Nephron (organoid): ENCODE measurements around the gene GFPT1.
"Not testable (repeated sequence)": the region's sequence is repeated elsewhere in the genome, so short reads cannot be mapped to it uniquely, and the experiment has no call there.

Source experiments
- H3K27ac Mint-ChIP-seq, 3 experiments: 2 replicates each; pipeline ENCODE4 v1.8.0; 2020; ENCODE audit warnings: mixed read lengths in 3 of 3, mild to moderate bottlenecking in 2 of 3, moderate library complexity in 1 of 3
- H3K27me3 Mint-ChIP-seq: 2 replicates; pipeline ENCODE4 v1.8.0; 2021; ENCODE audit warnings: low read depth, mild to moderate bottlenecking, moderate library complexity, mixed read lengths
- H3K36me3 Mint-ChIP-seq: 2 replicates; pipeline ENCODE4 v1.8.0; 2020; ENCODE audit warnings: low read depth, mixed read lengths
- H3K4me1 Mint-ChIP-seq: 2 replicates; pipeline ENCODE4 v1.8.0; 2020; ENCODE audit warnings: mixed read lengths
- H3K4me3 Mint-ChIP-seq, 3 experiments: 2 replicates each; pipeline ENCODE4 v1.8.0; 2020; ENCODE audit warnings: mild to moderate bottlenecking in 3 of 3, mixed read lengths in 3 of 3, moderate library complexity in 2 of 3
- H3K9me3 Mint-ChIP-seq: 2 replicates; pipeline ENCODE4 v1.8.0; 2020; ENCODE audit warnings: mixed read lengths
- CTCF ChIP-seq, 3 experiments: fragments of 200-600 bp; sonication (generic); IDR thresholded peaks; one replicate each; pipeline ENCODE4 v1.5.0; 2021; ENCODE audit warnings: antibody characterized with exemption in 3 of 3; ENCODE audit not compliant: unreplicated experiment in 3 of 3

The GFPT1 gene

GRCh38 chr2:69424419-69424818 lies 37.4 kb upstream of the GFPT1 start:
- no peak overlapping the region for H3K4me3 Mint-ChIP-seq
- no peak for TF ChIP-seq CTCF (IDR thresholded peaks at IDR 0.05; ENCODE audit: unreplicated experiment in 3 of 3)
- H3K4me1 Mint-ChIP-seq = no peaks in the 10 kb centered on the region
- no peaks in the 10 kb centered on the region for H3K27me3 Mint-ChIP-seq
- no peak overlapping the region for H3K27ac Mint-ChIP-seq
- no peaks in the 10 kb centered on the region for H3K9me3 Mint-ChIP-seq
- peaks cover 43% of the 10 kb centered on the region for H3K36me3 Mint-ChIP-seq

GRCh38 chr2:69422198-69422597 lies 35.2 kb upstream of the GFPT1 start:
- Mint-ChIP-seq H3K27ac (no peak overlapping the region), H3K9me3 (no peaks in the 10 kb centered on the region), H3K27me3 (no peaks in the 10 kb centered on the region), H3K4me1 (no peaks in the 10 kb centered on the region), H3K36me3 (peaks cover 49% of the 10 kb centered on the region), H3K4me3 (no peak overlapping the region)
- no peak for TF ChIP-seq CTCF (IDR thresholded peaks at IDR 0.05; ENCODE audit: unreplicated experiment in 3 of 3)

- not testable (repeated sequence) for H3K4me3 Mint-ChIP-seq, H3K27ac Mint-ChIP-seq, H3K27me3 Mint-ChIP-seq, H3K9me3 Mint-ChIP-seq, H3K4me1 Mint-ChIP-seq
- peaks cover 48% of the 10 kb centered on the region for H3K36me3 Mint-ChIP-seq
These were observed 32.1 kb upstream of the GFPT1 start for GRCh38 chr2:69419111-69419510.

GRCh38 chr2:69416147-69416546 lies 29.1 kb upstream of the GFPT1 start:
- Mint-ChIP-seq H3K27me3 (no peaks in the 10 kb centered on the region), H3K27ac (no peak overlapping the region), H3K4me3 (no peak overlapping the region), H3K9me3 (no peaks in the 10 kb centered on the region), H3K36me3 (peaks cover 38% of the 10 kb centered on the region), H3K4me1 (no peaks in the 10 kb centered on the region)
- no peak for TF ChIP-seq CTCF (IDR thresholded peaks at IDR 0.05; ENCODE audit: unreplicated experiment in 3 of 3)

GRCh38 chr2:69411120-69411519 lies 24.1 kb upstream of the GFPT1 start:
- Mint-ChIP-seq H3K4me3 (no peak overlapping the region), H3K4me1 (no peaks in the 10 kb centered on the region), H3K36me3 (peaks cover 37% of the 10 kb centered on the region), H3K27ac (no peak overlapping the region), H3K27me3 (no peaks in the 10 kb centered on the region), H3K9me3 (no peaks in the 10 kb centered on the region)
- TF ChIP-seq CTCF (IDR thresholded peaks at IDR 0.05; ENCODE audit: unreplicated experiment in 3 of 3) = no peak

GRCh38 chr2:69405306-69405705 lies 18.3 kb upstream of the GFPT1 start:
- H3K4me1 Mint-ChIP-seq = no peaks in the 10 kb centered on the region
- H3K9me3 Mint-ChIP-seq = peaks cover 17% of the 10 kb centered on the region
- H3K27me3 Mint-ChIP-seq = no peaks in the 10 kb centered on the region
- no peak overlapping the region for H3K4me3 Mint-ChIP-seq
- peaks cover 80% of the 10 kb centered on the region for H3K36me3 Mint-ChIP-seq
- no peak overlapping the region for H3K27ac Mint-ChIP-seq
- TF ChIP-seq CTCF (IDR thresholded peaks at IDR 0.05; ENCODE audit: unreplicated experiment in 3 of 3) = no peak
